GM21528 (cell line): ENCODE results near the gene SLC25A45.
A peak's percentile ranks its signal among the peaks of the same experiment; 100 is the strongest.
"Not testable (repeated sequence)": the region's sequence is repeated elsewhere in the genome, so short reads cannot be mapped to it uniquely, and the experiment has no call there.

ENCODE experiments used
- ATAC-seq: cut with Tn5 transposase; IDR thresholded peaks from one replicate; pipeline ENCODE4 v1.9.1; 2021; ENCODE audit warnings: mild to moderate bottlenecking, moderate library complexity; ENCODE audit not compliant: unreplicated experiment, low FRiP score

Gene SLC25A45

DNA sequence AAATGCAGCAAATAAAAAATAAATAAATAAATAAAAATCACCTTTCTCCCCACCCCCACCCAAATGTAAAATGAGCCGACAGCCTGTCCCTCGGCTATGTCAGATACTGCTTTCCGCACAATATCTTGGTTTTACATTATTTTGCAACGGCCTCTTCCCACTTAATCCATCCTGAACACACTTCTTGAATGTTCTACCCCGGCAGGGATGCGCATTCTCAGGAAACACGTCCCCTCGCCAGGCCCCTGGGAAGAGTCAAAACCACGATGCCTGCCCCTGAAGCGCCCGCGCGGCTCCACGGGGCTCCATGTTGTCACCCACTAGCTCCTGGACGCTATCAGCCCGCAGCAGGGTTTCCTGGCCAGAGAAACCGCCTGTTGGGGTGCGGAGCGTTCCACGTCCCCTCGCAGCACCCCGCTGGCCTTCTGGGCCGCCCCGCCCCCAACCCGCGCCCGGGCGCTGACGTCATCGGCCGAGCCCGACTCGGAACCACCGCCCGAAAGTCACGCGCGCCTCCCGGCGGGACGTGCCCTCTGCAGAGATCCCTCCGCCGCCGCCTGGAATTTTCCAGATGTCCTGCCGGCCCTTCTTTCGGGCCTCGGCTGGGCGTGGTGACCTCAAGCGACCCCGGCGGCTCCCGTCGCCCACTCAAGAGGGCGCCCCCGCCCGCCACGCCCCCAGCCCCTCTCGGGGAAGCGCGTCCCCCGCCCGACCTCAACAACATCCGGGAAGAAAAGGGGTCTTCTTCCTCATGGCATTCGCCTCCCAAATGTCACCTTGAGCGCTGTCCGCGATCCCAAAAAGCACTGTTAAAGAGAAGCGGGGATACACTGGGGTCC, 39.6 kb upstream of the SLC25A45 start:
- ATAC-seq, result no peak

DNA sequence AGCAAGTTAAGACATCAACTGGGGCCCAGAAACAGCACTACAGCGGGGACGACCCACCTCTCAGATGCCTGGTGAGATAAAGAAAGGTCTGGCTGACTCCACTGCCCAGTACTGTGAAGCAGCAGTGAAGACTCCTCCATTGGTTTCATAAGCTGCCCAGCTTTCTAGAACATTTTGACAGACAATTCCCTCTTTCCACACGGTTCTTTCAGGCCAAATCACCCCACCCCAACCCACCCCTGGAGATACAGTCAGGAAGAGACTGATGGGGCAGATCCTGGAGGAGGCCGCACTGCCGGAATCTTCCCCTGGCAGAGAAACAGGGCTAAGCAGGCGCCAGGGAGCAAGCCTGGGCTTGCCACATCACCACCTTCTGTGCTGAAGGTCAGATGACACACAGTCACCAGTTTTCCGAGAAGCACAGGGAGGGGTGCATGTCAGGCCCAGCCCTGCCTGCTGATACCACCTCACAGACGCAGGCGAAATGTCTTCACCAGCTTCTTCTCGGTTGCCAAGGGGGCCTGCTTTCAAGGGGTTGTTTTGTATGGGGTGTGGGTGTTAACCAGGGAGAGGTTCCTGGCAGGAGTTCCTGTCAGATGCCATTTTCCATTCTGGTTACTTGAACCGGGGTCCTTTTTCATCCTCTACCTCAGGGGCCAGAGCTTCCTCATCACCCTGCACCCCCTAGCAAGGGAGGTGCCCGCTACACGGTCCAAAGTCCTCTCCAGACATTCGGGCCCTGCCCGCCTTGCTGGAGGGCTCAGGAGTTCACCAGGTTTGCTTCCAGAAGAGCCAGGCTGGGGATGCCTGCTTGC, 38.7 kb upstream of the SLC25A45 start:
- no peak for ATAC-seq

DNA sequence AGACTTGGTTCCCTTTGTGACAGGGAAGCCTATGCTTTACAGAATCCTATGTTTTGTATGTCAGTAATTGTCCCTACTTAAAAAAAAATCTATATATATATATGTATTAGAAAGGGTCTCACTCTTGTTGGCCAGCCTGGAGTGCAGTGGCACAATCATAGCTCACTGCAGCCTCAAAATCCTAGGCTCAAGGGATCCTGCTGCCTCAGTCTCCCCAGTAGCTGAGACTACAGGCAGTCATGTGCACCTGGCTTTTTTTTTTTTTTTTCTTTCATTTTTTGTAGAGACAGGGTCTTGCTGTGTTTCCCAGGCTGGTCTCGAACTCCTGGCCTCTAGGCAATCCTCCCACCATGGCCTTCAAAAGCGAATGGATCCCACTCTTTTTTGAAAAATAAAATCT, 38.1 kb upstream of the SLC25A45 start:
- no peak for ATAC-seq

DNA sequence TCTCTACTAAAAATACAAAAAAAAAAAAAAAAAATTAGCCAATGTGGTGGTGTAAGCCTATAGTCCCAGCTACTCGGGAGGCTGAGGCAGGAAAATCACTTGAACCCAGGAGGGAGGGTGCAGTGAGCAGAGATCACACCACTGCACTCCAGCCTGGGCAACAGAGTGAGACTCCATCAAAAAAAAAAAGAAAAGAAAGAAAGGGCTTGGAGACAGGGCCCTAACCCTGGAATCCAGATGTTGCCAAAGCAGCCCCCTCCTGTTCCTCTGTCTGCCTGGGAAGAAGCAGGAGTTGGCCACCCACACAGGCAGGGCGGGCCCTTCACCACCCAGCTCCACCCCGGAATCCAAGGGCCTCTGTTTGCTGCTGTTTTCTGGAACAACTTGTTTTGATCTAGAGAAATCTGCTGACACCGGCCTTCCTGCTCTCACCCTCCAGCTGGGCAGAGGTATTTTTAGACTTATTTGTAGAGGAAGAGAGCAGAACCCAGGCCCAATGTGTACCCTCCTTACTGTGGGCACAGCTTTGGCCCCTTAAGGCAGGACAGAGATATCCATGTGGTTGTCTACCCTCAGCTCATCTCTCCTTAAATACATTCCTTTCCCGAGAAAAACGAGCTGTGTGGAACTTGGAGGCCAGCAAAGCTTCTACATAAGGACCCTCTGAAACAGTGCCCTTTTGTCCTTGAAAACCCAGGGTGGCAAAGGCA, 37.5 kb upstream of the SLC25A45 start:
- no peak for ATAC-seq

DNA sequence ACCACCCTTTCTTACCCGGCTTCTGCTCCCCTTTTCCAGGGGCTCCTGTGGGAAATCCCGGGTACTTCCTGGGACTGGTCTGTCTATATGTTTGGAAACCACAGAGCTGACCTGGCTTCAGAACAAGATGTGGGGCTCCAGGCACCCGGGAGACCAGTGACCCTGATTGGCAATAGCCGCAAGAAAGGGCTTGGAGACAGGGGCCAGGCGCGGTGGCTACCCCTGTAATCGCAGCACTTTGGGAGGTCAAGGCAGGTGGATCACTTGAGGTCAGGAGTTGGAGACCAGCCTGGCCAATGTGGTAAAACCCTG, 37.0 kb upstream of the SLC25A45 start:
- no peak for ATAC-seq

DNA sequence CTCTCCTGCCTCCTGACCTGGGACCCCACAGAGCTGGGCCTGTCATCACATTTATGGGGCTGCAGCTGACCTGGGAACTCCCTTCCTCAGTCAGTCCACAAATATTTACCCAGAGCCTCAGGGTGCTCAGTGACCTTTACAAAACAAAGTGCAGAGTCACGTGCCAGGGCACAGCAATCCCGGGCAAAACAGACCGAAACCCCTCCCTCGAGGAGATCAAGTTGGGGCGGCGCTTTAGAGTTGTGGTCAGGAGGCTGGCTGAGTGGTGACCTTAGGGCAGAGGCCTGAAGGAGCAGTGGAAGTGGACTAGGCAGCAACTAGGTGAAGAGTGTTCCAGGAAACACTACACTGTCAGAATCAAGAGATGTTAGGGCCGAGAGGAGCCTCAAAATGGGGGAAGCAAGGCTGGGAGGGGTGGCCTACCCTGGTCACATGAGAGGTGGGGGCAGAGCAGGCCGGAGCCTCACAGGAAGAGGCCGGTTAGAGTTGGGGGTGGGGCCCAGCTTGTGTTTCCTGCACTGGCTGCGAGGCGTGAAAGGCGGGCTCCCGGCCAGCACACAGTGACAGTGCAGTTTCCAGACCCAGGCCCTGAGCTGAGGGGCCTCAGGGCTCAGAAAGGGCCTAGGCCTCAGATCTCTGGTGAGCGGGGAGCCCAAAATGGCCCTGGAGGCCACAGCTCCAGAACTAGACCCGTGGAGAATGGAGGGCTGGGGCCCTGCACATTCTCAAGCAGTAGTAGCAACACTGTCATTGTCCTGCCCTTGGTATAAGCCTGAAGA, 36.4 kb upstream of the SLC25A45 start:
- peak; percentile 33 for ATAC-seq

DNA sequence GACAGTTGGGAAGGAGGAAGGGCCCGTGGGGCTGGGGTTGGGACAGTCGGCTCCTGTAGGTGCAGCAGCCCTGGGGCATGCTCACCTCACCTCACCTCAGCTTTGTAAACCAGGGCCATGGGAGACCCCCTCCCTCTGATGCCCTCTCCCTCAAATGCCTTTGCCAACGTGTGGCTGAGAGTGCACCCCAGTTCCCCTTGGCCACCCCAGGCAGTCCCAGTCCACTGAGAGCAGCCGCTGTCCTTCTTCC, 35.9 kb upstream of the SLC25A45 start:
- ATAC-seq, result no peak

DNA sequence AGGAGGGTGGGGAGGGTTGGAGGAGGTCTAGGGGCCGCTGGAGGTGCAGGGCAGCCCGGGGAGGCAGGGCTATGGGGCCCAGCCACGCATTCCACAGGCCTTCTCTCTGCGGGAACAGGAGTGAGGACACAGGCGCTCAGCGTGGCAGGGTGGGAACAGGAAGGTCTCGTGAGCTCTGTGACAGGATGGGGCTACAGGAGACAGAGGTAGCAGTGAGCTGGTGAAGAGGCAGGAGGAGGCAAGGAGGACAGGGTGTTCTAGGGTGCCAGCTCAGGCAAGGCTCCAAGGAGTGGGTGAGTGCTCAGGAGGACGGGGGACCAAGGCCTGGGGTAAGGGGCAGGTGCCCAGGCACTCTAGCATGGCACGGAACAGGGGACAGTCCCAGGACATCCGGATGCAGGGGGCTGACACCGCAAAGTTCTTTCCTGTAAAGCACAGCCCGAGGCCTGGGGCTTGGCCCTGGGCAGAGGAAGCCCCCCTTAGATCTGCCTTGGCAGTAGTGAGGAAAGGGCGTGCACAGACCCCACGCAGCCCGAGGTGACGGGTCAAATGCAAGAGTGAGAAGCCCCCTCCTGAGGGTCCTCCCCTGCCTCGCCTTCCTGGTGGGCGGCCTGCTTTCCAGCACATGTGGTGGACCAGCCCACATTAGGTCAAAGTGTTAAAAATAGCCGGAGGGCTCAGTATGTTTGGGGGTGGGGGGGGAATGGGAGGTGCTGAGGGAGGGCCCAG, 35.4 kb upstream of the SLC25A45 start:
- ATAC-seq, result no peak

DNA sequence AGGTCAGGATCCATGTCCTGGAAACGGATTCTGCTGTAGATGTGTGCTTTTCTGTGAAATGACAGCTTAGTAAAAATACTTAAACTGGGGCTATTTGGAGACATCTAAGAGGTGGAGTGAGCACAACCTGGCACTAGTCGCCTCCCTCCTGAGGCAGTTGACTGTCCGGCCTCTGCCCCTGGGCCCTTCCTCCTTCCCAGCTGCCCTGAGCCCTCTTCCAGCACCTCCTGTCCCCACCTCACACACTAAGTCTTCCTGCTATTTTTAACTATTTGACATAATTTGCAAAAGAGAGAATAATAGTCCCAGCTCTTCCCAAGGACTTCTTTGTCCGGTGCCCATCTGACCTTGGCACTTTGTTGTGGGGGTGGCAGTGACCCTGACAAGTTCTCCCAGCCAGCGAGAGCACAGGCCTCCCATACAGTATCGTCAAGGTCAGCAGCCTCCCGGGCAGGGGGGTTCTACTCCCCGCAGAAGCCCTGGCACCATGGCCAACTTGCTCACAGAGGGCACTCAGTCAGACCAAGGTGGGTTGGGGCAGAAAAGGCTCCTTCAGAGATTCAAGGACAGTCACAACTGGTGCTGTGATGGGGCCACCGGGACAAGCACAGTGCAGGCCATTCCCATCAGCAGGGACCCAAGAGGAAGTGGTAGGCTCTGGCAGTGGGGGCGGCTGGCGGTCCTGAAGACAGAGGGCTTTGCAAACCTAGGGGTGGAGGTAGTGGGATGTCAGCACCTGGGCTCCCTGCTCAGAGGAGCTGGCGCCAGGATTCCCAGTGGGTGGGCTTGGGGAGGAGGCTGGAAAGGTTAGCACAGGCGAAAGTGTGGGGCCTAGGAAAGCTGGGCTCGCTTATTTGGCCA, 34.6 kb upstream of the SLC25A45 start:
- no peak for ATAC-seq

DNA sequence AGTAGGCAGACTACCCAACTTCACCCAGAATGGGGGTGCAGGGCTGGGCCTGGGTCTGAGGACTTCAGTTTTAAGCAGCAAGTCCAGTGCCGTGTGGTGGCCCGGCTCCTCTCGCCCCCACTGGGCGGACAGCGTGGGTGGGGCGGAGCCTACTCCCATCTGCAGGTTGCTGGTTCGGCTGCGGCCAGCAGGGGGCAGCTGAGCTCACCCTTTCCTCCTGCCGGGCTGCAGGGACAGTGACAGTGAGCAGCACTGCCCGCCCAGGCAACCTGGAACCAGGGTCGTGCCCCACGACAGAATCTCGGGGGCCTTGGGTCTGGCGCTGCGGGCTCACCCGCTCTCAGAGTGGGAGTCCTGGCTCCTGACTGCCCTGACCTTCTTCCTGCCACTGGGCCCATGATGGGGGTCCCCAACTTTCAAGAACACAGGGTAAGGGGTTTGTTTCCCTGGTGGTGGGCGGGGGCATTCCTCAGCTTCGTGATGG, 33.9 kb upstream of the SLC25A45 start:
- ATAC-seq, result no peak

DNA sequence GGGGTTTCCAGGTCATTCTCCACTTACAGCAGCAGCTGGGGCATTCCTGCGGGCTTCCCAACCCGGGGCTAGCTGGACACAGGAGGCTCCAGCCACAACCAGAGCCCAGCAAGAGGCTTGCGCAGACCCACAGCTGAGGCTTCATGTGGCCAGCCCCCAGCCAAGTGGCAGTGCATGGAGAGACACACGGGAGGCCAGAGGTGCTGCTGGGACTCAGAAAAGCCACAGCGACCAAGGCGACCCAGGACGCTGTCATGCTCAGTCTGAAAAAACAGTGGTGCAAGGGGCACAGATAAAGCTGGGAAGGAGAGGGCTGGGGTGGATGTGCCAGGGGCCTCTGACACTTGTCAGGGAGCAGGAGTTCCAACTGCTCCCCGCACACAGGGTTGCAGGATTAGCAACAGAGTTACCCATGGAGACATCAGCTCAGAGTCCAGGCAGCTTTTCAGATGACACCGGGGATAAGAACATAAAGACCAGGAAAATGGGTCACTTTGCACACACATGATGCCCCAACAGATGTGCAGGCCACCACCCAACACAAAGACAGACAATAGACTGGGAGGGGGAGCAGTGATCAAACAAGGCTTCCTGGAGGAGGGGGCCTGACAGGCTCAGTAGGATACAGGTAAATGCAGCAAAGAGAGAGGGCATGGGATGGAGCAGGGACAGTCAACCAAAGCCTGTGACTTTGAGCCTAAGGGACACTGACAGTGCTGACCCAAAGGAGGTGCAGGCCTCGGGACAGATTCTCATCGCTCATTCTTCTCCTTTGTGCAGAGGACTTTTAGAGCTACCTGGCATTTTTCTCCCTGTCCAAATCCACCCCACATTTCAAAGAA, 33.3 kb upstream of the SLC25A45 start:
- ATAC-seq, result no peak

DNA sequence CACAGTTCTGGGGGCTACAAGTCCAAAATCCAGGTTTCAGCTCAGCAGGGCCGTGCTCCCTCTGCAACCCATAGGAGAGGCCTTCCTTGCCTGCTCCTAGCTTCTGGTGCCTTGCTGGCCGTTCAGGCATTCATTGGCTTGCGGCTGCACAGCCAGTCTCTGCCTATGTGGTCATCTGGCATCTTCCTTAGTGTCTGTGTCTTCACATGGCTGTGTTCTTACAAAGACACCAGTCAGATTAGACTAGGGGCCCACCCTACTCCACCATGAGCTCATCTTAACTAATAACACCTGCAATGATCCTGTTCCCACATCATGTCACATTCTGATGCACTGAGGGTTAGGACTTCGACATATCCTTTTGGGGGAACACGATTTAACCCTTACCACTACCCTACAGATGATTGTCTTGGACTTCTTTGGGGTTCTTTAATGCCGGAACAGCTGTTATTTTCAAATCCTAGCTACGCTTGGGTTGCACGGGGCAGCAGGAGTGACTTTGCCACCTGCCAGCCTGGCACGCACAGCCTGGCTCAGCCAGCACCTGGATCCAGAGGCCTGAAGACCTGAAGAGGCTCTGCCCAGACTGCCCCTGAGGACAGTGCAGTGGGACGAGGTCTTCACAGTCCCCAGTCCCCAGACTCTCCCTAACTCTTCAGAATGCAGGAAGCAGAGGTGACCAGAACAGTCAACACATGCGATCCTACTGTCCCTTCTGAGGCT, 32.5 kb upstream of the SLC25A45 start:
- ATAC-seq, result no peak

DNA sequence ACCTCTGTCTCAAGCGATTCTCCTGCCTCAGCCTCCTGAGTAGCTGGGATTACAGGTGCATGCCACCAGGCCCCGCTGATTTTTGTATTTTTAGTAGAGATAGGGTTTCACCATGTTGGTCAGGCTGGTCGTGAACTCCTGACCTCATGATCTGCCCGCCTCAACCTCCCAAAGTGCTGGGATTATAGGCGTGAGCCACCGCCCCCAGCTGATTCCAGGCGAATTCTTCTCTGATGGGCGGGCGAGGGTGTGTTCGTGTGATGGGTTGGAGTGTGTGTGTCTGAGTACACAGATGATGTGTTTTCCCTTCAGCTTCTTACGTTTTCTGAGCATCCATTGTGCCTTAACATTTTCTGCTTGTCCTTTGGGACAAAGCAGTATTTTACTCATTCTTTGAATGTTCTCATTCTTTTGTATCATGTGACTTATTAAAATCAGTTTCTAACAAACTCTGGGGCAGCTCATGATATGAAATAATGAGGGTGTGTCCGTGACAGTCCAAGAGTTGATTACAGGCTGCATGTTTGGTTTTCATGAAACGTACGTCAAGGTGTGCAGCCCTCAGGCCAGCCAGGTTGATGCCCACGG, 30.7 kb upstream of the SLC25A45 start:
- ATAC-seq, result not testable (repeated sequence)

DNA sequence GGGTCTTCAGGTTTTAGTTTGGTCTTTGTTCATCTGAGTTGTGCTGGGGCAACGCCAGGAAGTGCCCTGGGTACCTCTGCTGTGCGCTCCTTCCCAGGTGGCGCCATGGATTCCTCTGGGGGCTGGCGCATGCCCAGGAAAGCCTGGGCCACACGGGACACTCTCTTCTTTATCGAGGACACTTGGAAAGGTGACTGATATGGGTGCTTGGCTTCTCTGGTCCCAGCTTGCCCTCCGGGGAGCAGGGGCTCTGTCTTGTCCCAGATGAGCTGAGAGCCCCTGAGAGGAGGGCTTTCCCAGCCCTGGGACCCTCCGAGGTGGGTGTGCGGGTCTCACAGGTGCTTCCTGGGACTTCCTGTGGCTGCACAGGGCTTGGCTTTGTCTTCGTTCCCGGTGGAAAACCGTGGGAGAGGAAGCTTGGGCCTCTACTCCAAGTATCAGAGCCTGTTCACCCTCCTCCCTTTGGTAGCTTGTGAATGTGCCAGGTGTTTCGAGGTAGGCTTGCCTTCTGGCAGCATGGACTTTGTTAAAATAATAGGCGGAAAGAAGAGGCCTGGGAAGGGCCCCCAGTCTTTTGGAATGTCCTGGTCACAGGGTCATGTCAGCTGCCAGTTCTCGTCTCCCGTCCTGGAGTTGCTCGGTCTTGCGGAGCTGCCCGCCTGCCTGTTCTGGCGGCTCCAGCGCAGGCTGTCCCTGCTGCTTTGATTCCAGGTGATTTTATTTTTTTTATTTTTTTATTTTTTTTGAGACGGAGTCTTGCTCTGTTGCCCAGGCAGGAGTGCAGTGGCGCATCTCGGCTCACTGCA, 30.0 kb upstream of the SLC25A45 start:
- no peak for ATAC-seq

DNA sequence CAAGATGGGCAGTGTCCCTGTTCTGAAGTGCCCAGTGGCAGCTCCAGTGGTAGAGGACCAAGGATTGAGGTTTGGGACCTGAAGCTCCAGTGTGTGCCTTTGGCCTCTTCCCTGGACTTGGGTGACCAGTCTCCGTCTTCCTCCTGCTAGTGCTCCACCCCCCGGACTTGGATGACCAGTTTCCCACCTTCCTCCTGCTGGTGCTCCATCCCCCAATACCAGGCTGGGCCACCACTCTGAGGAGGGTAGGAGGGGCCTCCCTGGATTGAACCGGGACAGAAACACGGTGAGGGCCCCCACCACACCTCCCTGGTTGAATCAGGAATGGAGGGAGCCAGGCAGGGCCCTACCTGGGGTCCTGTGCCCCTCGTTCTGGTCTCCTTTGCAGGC, 29.2 kb upstream of the SLC25A45 start:
- no peak for ATAC-seq

DNA sequence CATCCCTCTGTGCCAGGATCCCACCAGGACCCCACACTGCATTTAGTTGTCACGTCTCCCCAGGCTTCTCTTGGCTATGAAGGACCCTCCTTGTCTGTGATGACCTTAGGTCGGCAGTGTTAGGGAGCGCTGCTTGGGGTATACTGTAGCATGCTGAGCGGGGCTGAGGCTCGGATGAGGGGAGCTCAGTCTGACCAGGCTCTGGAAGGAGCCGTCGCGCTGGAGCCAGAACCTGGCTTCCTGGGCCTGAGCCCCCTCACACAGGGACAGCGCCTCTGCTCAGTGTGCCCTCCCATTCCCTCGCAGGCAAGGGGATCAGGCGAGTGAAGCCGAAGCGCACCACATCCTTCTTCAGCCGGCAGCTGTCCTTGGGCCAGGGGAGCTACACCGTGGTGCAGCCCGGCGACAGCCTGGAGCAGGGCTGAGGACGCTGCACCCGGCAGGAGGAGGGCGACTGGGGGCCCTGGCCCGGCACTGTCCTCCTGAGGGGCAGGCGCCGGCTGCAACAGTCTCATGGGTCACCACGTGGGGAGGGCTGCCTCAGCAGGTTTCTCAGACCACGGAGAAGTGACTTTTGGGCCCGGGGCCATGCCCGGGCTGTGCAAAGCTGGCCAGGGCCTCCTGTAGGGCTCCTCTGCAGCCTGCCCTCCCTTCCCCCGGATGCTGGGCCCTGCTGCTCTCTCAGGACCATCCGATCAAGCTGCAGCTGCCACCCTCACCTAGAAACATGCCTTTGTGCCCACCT, 28.7 kb upstream of the SLC25A45 start:
- ATAC-seq, result no peak
